Measurements from ENCODE around the gene MRAS. TPM values are rescaled to one million over a fixed set of nuclear protein-coding genes. Genes with fewer than 3 reads are reported as not detected.
A peak's percentile ranks its signal among the peaks of the same experiment; 100 is the strongest.

Gene MRAS
- total RNA-seq, 1 experiment from 2014 or later: 2.4 TPM

- Histone ChIP-seq H2AFZ (no peak overlapping the region), H3F3A (ENCODE audit: insufficient read depth, low read depth) (peaks cover 10% of the 10 kb centered on the region; the same call in 1 of the 2 replicates), H3K27me3 (ENCODE audit: insufficient read depth, low read depth) (peaks cover 7% of the 10 kb centered on the region), H3K27ac (no peak overlapping the region), H3K4me2 (no peak overlapping the region), H4K20me1 (ENCODE audit: insufficient read depth) (no peaks in the 10 kb centered on the region), H3K36me3 (ENCODE audit: low read depth) (no peaks in the 10 kb centered on the region), H3K4me3 (no peak overlapping the region), H3K9me3 (ENCODE audit: insufficient read depth, low read depth) (no peaks in the 10 kb centered on the region), H3K9me2 (ENCODE audit: insufficient read depth) (no peaks in the 10 kb centered on the region), H3K4me1 (replicated peaks; ENCODE audit: insufficient read depth) (peaks cover 7% of the 10 kb centered on the region), H3K79me2 (ENCODE audit: low read depth) (no peaks in the 10 kb centered on the region)
- intact Hi-C loops (cut with micrococcal nuclease; ENCODE audit: unreplicated experiment): loop anchor here (10.0 kb wide), 2 partner anchors 353 to 983 kb away; no protein-coding TSS in a partner anchor
- CTCF ChIA-PET: interaction anchor here (0.7 to 1.2 kb wide), 2 partner anchors 151 to 585 kb away, joined by 3 to 4 read pairs; no protein-coding TSS in a partner anchor
- BruUV-seq (replicated peaks): no TSS peak
- POLR2A ChIA-PET (ENCODE audit: unreplicated experiment): no interaction called here
- TF ChIP-seq EZH2 (IDR thresholded peaks at IDR 0.05; ENCODE audit: low read depth): no peak
- no peak for TF ChIP-seq CTCF (conservative IDR thresholded peaks at IDR 0.05)
- no peak for DNase-seq
These were observed 17.1 kb upstream of the MRAS start for GRCh38 chr3:138331143-138331894.

GRCh38 chr3:138332472-138333073 is 15.8 kb upstream of the MRAS start:
- Histone ChIP-seq H4K20me1 (ENCODE audit: insufficient read depth) (no peaks in the 10 kb centered on the region), H2AFZ (no peak overlapping the region), H3K4me3 (no peak overlapping the region), H3K27ac (no peak overlapping the region), H3K9me3 (ENCODE audit: insufficient read depth, low read depth) (no peaks in the 10 kb centered on the region), H3K79me2 (ENCODE audit: low read depth) (no peaks in the 10 kb centered on the region), H3K36me3 (ENCODE audit: low read depth) (no peaks in the 10 kb centered on the region), H3K4me2 (no peak overlapping the region), H3F3A (ENCODE audit: insufficient read depth, low read depth) (peaks cover 10% of the 10 kb centered on the region; the same call in 1 of the 2 replicates), H3K4me1 (replicated peaks; ENCODE audit: insufficient read depth) (peaks cover 7% of the 10 kb centered on the region), H3K9me2 (ENCODE audit: insufficient read depth) (no peaks in the 10 kb centered on the region), H3K27me3 (ENCODE audit: insufficient read depth, low read depth) (peaks cover 7% of the 10 kb centered on the region)
- ChIA-PET CTCF (interaction anchor here (0.5 to 0.7 kb wide), 2 partner anchors 82 to 115 kb away, joined by 3 to 10 read pairs; no protein-coding TSS in a partner anchor), POLR2A (ENCODE audit: unreplicated experiment) (no interaction called here)
- intact Hi-C loops (cut with micrococcal nuclease; ENCODE audit: unreplicated experiment): loop anchor here (1.0 to 10.0 kb wide), 4 partner anchors 260 to 982 kb away; no protein-coding TSS in a partner anchor
- BruUV-seq (replicated peaks): no TSS peak
- DNase-seq: no peak
- TF ChIP-seq EZH2 (IDR thresholded peaks at IDR 0.05; ENCODE audit: low read depth) (no peak), CTCF (conservative IDR thresholded peaks at IDR 0.05) (peak; percentile 80)

- Histone ChIP-seq H3K36me3 (ENCODE audit: low read depth) (no peaks in the 10 kb centered on the region), H4K20me1 (ENCODE audit: insufficient read depth) (no peaks in the 10 kb centered on the region), H3K79me2 (ENCODE audit: low read depth) (no peaks in the 10 kb centered on the region), H3K27ac (no peak overlapping the region), H2AFZ (no peak overlapping the region), H3K9me2 (ENCODE audit: insufficient read depth) (no peaks in the 10 kb centered on the region), H3K4me1 (replicated peaks; ENCODE audit: insufficient read depth) (no peaks in the 10 kb centered on the region), H3K4me2 (no peak overlapping the region), H3K27me3 (ENCODE audit: insufficient read depth, low read depth) (peaks cover 7% of the 10 kb centered on the region), H3K4me3 (no peak overlapping the region), H3K9me3 (ENCODE audit: insufficient read depth, low read depth) (no peaks in the 10 kb centered on the region), H3F3A (ENCODE audit: insufficient read depth, low read depth) (peaks cover 10% of the 10 kb centered on the region; the same call in 1 of the 2 replicates)
- ChIA-PET CTCF (no interaction called here), POLR2A (ENCODE audit: unreplicated experiment) (no interaction called here)
- TF ChIP-seq EZH2 (IDR thresholded peaks at IDR 0.05; ENCODE audit: low read depth): no peak
- TF ChIP-seq CTCF (conservative IDR thresholded peaks at IDR 0.05): no peak
- intact Hi-C loops (cut with micrococcal nuclease; ENCODE audit: unreplicated experiment): loop anchor here (10.0 kb wide), 2 partner anchors 350 to 980 kb away; no protein-coding TSS in a partner anchor
- no TSS peak for BruUV-seq (replicated peaks)
- DNase-seq: no peak
These were observed 13.8 kb upstream of the MRAS start for GRCh38 chr3:138334608-138335007.
